Neural progenitor cell (in vitro differentiated cells): ENCODE measurements around the gene FHAD1. TPM values are rescaled to one million over a fixed set of nuclear protein-coding genes. Genes with fewer than 3 reads are reported as not detected.

Experiments
- DNase-seq: peaks from one replicate; pipeline ENCODE4 v3.0.0-alpha.2; 2016; ENCODE audit warnings: low spot score
- H2AFZ ChIP-seq: fragments of 200-600 bp; sonication (generic); replicated peaks from 2 replicates; pipeline ENCODE4 v1.6.1; 2016; ENCODE audit warnings: antibody characterized with exemption
- H3F3A ChIP-seq: fragments of 200-600 bp; sonication (generic); 2 replicates; pipeline ENCODE4 v1.6.1; 2016; ENCODE audit warnings: antibody characterized with exemption, low read depth
- H3K27ac ChIP-seq: fragments of 200-600 bp; sonication (generic); 2 replicates; pipeline ENCODE4 v1.5.1; 2016; ENCODE audit warnings: mild to moderate bottlenecking
- H3K27me3 ChIP-seq: fragments of 200-600 bp; sonication (generic); 2 replicates; pipeline ENCODE4 v1.6.1; 2016; ENCODE audit warnings: mild to moderate bottlenecking, moderate library complexity
- H3K36me3 ChIP-seq: fragments of 200-600 bp; sonication (generic); 2 replicates; pipeline ENCODE4 v1.5.1; 2016
- H3K4me1 ChIP-seq: fragments of 200-600 bp; sonication (generic); 2 replicates; pipeline ENCODE4 v1.6.1; 2016; ENCODE audit warnings: mixed run types
- H3K4me2 ChIP-seq: fragments of 200-600 bp; sonication (generic); 2 replicates; pipeline ENCODE4 v1.6.1; 2016
- H3K4me3 ChIP-seq: fragments of 200-600 bp; sonication (generic); 2 replicates; pipeline ENCODE4 v1.5.1; 2016
- H3K79me2 ChIP-seq: fragments of 200-600 bp; sonication (generic); 2 replicates; pipeline ENCODE4 v1.6.1; 2016; ENCODE audit warnings: low read depth
- H3K9ac ChIP-seq: fragments of 200-600 bp; sonication (generic); 2 replicates; pipeline ENCODE4 v1.6.1; 2016
- H3K9me3 ChIP-seq: fragments of 200-600 bp; sonication (generic); 2 replicates; pipeline ENCODE4 v1.5.1; 2016; ENCODE audit warnings: low read depth
- H4K20me1 ChIP-seq: fragments of 200-600 bp; sonication (generic); 2 replicates; pipeline ENCODE4 v1.6.1; 2016; ENCODE audit warnings: low read depth
- H3K27ac Mint-ChIP-seq: 3 replicates; pipeline ENCODE4 v1.8.0; 2021; ENCODE audit warnings: mixed read lengths
- H3K27me3 Mint-ChIP-seq: 2 replicates; pipeline ENCODE4 v1.8.0; 2022; ENCODE audit warnings: low read depth, mild to moderate bottlenecking, inconsistent platforms, moderate library complexity, mixed read lengths; ENCODE audit not compliant: insufficient read depth
- H3K36me3 Mint-ChIP-seq: 3 replicates; pipeline ENCODE4 v1.8.0; 2021; ENCODE audit warnings: mixed read lengths
- H3K4me1 Mint-ChIP-seq: 3 replicates; pipeline ENCODE4 v1.8.0; 2021; ENCODE audit warnings: mixed read lengths
- H3K4me3 Mint-ChIP-seq: 3 replicates; pipeline ENCODE4 v1.8.0; 2021; ENCODE audit warnings: mild to moderate bottlenecking, moderate library complexity, mixed read lengths
- H3K9me3 Mint-ChIP-seq: 3 replicates; pipeline ENCODE4 v1.8.0; 2020; ENCODE audit warnings: mixed read lengths
- CTCF ChIP-seq: fragments of 200-600 bp; sonication (generic); IDR thresholded peaks from 2 replicates; pipeline ENCODE4 v1.5.1; 2017; ENCODE audit warnings: antibody characterized with exemption, mild to moderate bottlenecking
- EZH2 ChIP-seq: fragments of 200-600 bp; sonication (generic); IDR thresholded peaks from 2 replicates; pipeline ENCODE4 v1.6.1; 2017; ENCODE audit warnings: antibody characterized with exemption, mild to moderate bottlenecking, moderate library complexity
- EZH2phosphoT487 ChIP-seq: fragments of 200-600 bp; sonication (generic); IDR thresholded peaks from 2 replicates; pipeline ENCODE4 v1.6.1; 2017; ENCODE audit warnings: antibody characterized with exemption
- total RNA-seq: library from RNA; depleted of rRNA; stranded (reverse); fragments of >200 nt; gene quantifications from 2 replicates; pipeline ENCODE4 v1.2.3, GENCODE V29; 2015; ENCODE audit warnings: low replicate concordance

Gene FHAD1
- total RNA-seq, 1 donor from 2014 or later, result 9.1 TPM

- Histone ChIP-seq H4K20me1 (no peaks in the 10 kb centered on the region), H3K4me2 (no peak overlapping the region), H3K36me3 (no peaks in the 10 kb centered on the region), H3F3A (peaks cover 9% of the 10 kb centered on the region), H3K27ac (no peak overlapping the region), H2AFZ (no peak overlapping the region), H3K4me3 (no peak overlapping the region), H3K4me1 (peaks cover 25% of the 10 kb centered on the region), H3K79me2 (no peaks in the 10 kb centered on the region), H3K27me3 (no peaks in the 10 kb centered on the region), H3K9ac (no peak overlapping the region), H3K9me3 (no peaks in the 10 kb centered on the region)
- DNase-seq, result no peak
- peaks cover 50% of the 10 kb centered on the region for H3K4me1 Mint-ChIP-seq
- H3K36me3 Mint-ChIP-seq, result no peaks in the 10 kb centered on the region
- H3K4me3 Mint-ChIP-seq, result no peak overlapping the region
- TF ChIP-seq CTCF (no peak), EZH2 (no peak), EZH2phosphoT487 (no peak)
- peaks cover 20% of the 10 kb centered on the region for H3K9me3 Mint-ChIP-seq
- H3K27ac Mint-ChIP-seq, result no peak overlapping the region
- H3K27me3 Mint-ChIP-seq, result peaks cover 20% of the 10 kb centered on the region
Observed at GRCh38 chr1:15322648-15323350, 75.8 kb downstream of the FHAD1 start.

GRCh38 chr1:15323351-15323988, 76.4 kb downstream of the FHAD1 start:
- H3F3A ChIP-seq, result peaks cover 9% of the 10 kb centered on the region
- no peak overlapping the region for H3K4me3 ChIP-seq
- H3K36me3 Mint-ChIP-seq, result no peaks in the 10 kb centered on the region

GRCh38 chr1:15323989-15324868, 77.2 kb downstream of the FHAD1 start:
- H3K4me2 ChIP-seq, result no peak overlapping the region
- no peaks in the 10 kb centered on the region for H3K9me3 ChIP-seq
- no peaks in the 10 kb centered on the region for H3K36me3 Mint-ChIP-seq
- no peak overlapping the region for H2AFZ ChIP-seq
- no peak for DNase-seq
- peaks cover 20% of the 10 kb centered on the region for H3K9me3 Mint-ChIP-seq
- no peak overlapping the region for H3K27ac Mint-ChIP-seq
- H3K4me3 ChIP-seq, result no peak overlapping the region
- no peak overlapping the region for H3K4me3 Mint-ChIP-seq
- no peaks in the 10 kb centered on the region for H3K27me3 ChIP-seq
- H4K20me1 ChIP-seq, result no peaks in the 10 kb centered on the region
- no peaks in the 10 kb centered on the region for H3K79me2 ChIP-seq
- peaks cover 9% of the 10 kb centered on the region for H3F3A ChIP-seq
- no peak overlapping the region for H3K9ac ChIP-seq
- no peaks in the 10 kb centered on the region for H3K36me3 ChIP-seq
- H3K27ac ChIP-seq, result no peak overlapping the region
- peaks cover 30% of the 10 kb centered on the region for H3K4me1 ChIP-seq
- peaks cover 61% of the 10 kb centered on the region for H3K4me1 Mint-ChIP-seq
- peaks cover 23% of the 10 kb centered on the region for H3K27me3 Mint-ChIP-seq
- TF ChIP-seq EZH2phosphoT487 (no peak), CTCF (no peak), EZH2 (no peak)

More at GRCh38 chr1:15323351-15323988, 76.4 kb downstream of the FHAD1 start:
- Histone ChIP-seq H3K4me1 (peaks cover 25% of the 10 kb centered on the region), H3K9ac (no peak overlapping the region), H3K79me2 (no peaks in the 10 kb centered on the region), H3K9me3 (no peaks in the 10 kb centered on the region), H3K4me2 (no peak overlapping the region), H3K27me3 (no peaks in the 10 kb centered on the region), H3K27ac (no peak overlapping the region), H3K36me3 (no peaks in the 10 kb centered on the region), H4K20me1 (no peaks in the 10 kb centered on the region), H2AFZ (no peak overlapping the region)
- H3K4me3 Mint-ChIP-seq, result no peak overlapping the region
- peaks cover 25% of the 10 kb centered on the region for H3K27me3 Mint-ChIP-seq
- DNase-seq, result peak; percentile 80
- peaks cover 20% of the 10 kb centered on the region for H3K9me3 Mint-ChIP-seq
- peaks cover 56% of the 10 kb centered on the region for H3K4me1 Mint-ChIP-seq
- TF ChIP-seq EZH2phosphoT487 (no peak), CTCF (peak; percentile 98)
- no peak overlapping the region for H3K27ac Mint-ChIP-seq
